T-helper 1 cell treated with Interleukin-12 subunit alpha and Interleukin-12 subunit beta and Interleukin-4 antibody, amounts not matched to agents 30 ng/mL and 1 ng/mL, for 36 hours (primary cell): ENCODE results near the gene IRS4. TPM values are rescaled to one million over a fixed set of nuclear protein-coding genes. Genes with fewer than 3 reads are reported as not detected.

Source experiments
- intact Hi-C: fragments of 100-400 bp; cut with micrococcal nuclease; formaldehyde crosslinking; loops from one replicate; pipeline ENCODE4 v1.15.1; 2024
- total RNA-seq: library from RNA; stranded (reverse); gene quantifications from 2 replicates; pipeline ENCODE4 v1.2.3, GENCODE V29; 2022

IRS4 gene
- not detected in 2 replicates for total RNA-seq

DNA sequence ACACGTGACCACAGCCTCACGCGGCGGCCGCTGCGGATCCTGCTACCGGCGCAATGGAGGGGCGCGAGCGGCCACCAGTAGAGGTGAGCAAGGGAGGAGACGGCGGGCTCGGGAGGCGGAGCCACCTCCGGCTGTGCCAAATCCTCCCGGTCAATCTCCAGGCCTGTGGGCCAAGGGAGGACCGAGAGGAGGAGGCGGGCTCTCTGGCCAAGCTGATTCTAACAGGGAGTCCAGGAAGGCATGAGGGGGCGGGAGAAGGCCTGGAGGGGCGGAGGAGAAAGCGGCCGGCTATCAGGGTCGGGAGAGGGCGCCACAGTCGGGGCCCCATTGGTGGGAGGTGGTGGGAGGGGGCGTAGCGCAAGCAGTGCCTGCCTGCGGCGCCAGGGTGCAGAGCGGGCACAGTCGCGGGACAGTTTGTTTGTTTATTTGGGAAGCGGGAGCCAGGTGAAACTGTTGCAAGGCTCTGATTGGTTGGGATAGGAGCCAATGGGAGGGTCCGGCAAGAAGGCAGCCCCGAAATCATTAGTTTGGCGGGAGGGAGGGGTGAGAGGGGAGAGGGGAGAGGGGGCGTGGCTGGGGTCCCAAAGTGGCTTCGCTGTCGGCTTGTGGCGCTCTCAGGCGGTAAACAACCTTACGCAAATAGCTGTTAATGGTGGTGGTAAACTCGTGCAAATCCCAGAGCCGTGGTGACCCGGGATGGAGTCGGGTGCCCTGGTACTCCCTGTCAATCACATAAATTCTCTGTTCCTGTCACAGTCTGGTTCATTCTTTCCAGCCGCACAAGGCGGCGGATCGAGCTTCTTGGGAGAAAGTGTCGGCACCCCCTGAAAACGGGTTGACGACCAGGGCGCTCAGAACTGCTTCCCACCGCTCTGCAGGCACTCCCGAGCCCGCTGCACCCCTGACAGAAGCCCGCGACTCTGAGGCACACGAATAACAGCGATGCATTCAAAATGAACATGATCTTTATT lies at the start of gene IRS4:
IRS4 (minus strand) TSS at position 55 of the 971 bp plus-strand sequence.
- intact Hi-C loops = no loop called here

DNA sequence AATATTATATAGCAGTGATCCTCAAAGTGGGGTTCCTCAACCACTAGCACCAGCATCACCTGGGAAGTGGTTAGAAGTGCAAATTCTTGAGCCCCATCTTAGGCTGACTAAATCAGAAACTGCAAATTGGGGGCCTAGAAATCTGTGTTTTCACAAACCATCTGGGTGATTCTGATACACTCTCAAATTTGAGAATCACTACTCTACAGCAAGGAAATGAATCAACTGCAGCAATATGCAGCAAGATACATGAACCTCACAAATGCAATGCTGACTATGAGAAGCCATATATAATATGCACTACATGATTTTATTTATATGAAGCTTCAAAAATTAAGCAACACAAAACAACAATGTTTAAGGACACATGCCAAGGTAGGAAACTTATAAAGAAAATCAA lies 36.2 kb upstream of the IRS4 start:
- intact Hi-C loops = no loop called here

DNA sequence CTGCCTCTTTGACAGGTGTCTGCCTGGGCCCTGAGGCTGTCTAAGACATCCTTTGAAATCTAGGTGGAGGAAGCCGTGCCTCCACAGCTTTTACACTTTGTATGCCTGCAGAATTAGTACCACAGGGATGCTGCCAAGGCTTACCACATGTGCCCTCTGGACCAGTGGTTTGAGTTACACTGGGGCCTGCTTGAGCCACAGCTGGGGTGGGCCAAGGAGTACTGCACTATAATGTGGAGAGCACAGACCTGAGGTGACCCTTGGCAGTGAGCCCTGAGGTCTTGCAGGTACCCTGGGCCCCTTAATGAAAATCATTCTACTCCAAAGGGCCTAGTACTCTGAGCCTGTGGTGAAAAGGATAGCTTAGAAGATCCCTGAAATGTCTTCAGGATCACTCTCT lies 27.2 kb upstream of the IRS4 start:
- intact Hi-C loops = no loop called here

DNA sequence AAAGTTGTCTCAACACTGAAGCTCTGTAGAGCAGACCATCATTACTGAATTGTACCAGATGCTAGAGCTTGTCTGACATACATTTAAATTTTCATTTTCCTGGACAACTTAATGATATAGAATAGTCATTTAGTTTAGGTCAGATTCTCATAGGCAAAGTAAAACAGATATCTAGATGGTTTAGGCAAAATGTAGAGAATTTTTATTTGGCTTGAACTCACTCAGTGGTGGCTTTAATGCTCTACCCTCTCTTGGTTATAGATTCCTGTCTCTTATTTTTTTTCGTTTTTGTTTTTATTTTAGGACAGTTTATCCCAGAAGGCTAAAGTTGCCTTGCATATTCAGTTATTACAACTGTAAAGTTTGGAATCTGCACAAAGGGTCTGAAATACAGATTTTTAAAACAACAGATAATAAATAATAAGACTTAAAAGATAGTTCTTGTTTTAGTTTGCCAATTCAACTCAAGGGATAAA lies 4.0 kb upstream of the IRS4 start:
- intact Hi-C loops = no loop called here

DNA sequence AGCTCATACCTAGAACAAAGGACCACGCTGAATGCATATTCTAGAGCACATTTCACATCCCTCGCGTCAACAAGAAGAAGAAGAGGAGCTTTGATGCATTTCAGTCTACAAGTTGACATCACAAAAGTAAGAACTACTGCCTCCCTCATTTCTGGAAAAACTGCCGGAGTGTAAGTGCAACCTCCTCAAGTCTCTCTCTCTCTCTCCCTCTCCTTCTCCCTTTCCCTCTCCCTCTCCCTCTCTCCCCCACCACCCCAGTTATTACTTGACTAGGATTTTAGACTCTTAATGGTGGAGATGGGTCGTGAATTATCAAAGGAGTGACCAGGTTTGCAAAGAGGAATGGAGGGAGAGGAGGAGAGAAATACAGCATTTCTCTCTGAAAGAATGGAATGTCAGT lies 1.4 kb upstream of the IRS4 start:
- intact Hi-C loops = no loop called here

DNA sequence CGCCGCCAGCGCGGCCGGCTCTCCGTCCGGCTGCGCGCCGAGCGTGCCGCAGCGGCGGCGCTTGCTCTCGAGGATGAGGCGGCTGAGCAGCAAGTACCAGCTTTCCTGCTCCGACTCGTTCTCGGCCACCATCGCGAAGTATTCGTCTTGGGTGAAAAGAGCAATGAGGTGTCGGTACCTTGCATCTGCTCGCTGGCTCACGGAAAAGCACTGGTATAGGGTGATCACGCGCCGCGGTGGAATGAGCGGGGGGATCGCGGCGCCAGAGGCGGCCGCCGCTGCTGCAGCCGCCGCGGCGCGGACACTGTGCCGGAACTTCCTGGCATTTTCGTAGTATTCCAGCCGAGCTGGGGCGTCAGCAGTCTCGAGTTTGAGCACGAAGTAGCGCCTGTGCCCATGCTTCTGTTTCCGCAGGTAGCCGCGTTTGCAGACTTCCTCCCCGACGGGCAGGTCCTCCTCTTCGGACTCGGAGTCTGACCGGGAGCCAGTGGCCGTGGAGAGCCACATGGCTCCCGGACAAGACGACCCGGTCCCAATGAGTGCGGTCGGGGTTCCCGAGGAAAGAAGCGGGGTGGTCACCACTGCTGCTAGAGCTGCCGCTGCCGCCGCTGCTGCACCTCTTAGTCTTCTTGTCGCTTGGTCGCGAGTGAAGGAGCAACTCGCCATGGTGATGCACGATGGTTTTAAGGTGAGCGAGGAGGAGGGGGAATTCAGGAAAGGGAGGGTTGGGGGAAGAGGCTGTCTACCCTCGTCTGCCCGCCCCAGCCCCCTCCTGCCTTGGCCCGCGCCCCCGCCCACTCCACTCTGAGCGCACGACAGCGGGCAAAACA lies 469 bp downstream of the IRS4 start:
- intact Hi-C loops = no loop called here

DNA sequence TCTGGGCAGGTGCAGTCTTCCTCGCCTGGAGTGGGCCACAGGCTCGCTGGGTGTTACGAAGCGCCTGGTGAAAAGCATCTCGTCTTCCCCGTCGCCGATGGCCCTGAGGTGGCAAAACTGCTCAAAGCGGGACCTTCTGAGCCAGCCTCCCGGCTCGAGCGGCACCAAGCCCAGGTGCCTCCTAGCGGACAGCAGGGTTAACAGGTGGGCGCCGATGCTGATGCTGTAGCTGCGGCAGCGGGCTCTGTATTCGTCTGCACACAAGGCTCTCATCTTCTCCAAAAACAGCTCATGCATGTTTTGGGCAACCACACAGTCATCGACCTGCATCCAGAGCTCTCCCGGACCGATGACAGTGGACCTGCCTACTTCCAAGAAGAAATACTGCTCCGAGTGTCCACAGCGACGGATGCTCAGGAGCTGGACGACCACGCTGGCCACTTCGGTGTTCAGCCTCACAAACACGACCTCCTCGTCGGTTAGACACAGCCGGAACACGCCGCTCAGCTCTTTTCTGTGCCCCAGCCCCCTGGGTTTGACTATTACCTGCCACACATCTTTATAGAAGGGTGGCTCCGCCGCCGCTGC lies 1.2 kb downstream of the IRS4 start:
- intact Hi-C loops = no loop called here

DNA sequence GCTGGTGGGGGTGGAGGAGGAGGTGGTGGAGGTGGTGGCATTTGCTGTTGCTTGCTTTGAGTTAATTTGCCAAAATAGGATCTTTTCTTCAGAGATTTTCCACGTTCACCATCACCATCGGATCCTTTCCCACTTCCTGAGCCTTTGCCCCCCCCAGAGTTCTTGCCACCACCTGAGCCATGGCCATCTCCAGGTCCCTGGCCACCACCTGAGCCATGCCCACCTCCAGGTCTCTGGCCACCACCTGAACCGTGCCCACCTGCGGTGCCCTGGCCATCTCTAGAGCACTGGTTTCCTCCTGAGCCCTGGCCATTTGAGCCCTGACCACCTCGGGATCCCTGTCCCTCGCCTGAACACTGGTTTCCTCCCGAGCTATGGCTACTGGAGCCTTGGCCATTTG lies 1.9 kb downstream of the IRS4 start:
- intact Hi-C loops = no loop called here

DNA sequence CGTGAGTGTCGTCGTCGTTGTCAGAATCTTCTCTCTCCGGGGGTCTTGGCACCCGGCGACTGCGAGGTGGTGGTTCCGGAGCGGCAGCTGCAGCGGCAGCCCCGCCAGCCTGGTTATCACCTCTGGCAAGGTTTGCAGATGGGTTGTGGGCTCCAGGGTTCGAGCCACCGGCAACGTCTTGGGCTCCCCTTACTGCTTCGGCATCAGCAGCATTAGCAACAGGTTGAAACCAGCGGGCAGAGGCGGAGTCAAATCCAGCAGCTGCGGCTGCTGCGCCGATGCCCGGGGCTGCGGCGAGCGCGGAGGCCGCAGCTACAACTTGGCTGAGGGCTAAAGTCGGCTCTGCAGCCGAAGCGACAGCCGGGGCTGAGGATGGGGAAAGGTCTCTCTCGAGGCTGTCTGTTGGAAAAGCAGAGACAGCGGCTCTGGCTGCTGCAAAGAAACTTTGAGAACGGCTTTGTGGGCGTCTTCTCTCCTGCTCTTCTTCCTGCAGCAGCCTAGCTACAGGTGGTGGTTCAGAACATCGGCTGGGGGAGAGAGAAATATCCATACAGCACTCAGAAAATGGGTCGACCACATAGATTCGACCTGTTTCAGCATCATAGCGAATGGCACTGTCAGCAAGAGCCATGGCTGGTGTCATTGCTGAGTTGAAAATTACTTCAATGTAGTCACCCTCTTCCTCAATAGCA lies 3.6 kb downstream of the IRS4 start:
- intact Hi-C loops = no loop called here

DNA sequence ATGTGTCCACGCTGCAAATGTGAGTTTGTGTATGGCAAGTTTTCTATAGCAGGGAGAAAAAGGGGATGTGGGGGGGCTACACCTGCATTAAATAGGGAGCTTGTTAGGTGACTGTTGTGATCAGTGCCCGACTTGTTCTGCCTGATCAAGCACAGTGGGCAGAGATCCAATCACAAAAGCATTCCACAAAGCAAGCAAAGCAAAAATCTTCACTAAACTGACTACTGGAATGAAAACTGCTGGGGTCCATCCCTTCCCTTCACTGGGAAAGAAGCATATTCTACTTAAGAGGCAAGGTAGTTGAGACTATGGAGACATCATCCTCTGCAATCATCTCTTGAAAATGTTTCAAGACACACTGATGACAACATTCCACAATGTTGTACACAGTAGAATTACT lies 5.2 kb downstream of the IRS4 start:
- intact Hi-C loops = no loop called here

DNA sequence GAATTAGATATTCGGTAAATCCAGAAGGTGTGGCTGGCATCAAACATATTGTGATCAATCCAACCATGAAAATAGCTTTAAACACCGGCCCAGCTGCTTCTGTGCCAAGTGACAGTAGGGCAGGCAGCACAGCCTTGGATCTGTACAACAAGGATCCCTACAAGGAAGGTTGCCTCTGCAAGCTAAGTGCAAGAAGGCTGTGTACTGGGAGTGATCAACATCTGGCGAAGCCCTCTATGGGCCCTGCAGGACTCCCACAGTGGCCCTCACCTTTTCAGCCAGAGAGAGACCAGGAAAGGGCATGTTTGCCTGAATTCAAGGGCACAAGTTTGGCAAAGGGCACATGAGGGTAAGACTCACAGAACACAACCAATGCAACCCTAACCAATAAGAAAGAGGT lies 9.6 kb downstream of the IRS4 start:
- intact Hi-C loops = no loop called here

DNA sequence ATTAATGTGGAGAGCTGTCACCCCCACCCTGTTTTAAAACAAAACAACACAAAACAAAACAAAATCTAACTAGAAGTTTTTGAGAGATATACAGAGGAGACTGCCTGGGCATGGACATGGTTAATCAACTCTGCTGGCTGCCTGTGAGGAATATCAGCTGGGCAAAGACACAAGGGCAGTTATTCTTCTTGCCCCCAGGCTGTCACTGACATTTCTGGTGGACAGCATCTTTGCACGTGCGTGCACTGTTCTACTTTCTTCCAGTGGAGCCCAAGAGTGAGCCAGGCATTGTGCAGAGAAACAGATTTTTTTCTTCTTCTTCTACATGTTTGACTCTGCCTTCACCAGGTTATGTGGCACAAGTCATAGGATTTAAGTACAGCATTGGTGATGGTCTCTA lies 13.8 kb downstream of the IRS4 start:
- intact Hi-C loops = no loop called here

DNA sequence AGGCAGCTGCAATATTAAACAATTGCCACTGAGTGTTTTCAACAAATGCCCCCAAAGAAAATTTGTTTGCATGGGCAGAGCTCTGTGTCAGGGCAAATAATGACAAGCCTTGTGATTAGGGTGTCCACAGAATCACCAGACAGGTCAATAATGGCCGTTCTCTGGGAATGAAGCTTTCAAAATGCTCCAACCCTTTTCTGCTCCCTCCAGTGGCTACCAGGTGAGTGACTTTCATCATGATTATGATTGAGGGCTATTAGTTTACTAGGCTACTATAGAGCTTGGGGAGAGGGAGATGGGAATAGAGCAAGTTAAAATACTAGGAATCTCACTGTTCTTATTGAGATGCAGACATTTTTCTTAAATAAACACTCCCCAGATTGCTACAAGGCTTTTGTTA lies 23.5 kb downstream of the IRS4 start:
- intact Hi-C loops = no loop called here

DNA sequence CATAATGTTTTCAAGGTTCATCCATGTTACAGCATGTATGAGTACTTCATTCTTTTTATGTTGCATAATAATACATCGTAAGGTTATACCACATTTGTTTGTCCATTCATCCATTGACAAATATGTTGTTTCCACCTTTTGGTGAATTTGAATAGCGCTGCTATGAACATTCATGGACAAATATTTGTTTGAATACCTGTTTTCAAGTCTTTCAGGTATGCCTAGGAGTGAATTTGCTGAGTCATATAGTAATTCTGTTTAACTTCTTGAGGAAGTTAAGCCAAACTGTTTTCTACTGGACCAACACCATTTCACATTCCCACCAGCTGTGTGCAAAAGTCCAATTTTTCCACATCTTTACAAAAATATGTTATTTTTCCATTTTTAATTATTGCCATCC lies 31.5 kb downstream of the IRS4 start:
- intact Hi-C loops = no loop called here

DNA sequence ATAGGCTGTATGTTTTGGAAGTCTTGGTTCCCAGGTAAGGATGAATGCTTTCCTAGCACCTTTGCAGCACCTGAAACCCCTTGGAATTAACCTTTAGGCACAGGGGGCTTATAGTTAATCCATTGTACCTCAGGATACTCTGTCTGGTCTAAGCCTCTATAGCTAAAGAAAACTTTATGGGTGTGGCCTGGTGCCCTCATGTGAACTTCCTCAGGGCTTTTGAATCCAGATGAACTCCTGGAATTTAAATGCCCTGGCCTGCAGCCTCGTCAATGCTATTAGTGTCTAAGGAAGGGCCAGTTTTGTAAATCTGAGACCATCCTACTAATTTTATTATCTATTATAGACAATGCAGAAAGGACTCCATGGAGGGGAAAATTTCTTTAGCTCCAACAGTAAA lies 33.8 kb downstream of the IRS4 start:
- intact Hi-C loops = no loop called here

DNA sequence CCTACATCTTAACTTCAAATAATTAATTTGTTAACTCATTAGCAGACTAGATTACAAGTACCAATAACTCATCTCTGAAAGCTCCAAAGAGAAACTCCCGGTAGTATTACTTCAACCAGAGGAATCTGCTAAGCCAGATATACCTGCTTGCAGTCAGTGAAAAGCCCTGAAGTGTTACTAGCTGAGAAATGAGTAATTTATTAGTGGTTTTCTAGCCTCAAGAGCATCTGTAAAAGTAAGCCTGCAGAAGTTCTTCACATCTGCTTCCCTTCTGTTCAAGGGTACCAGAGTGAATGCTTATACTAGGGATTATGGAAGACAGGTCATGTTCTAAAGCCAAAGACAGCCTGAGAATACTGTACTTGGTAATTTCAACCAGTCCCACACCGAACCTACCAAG lies 34.7 kb downstream of the IRS4 start:
- intact Hi-C loops = no loop called here

DNA sequence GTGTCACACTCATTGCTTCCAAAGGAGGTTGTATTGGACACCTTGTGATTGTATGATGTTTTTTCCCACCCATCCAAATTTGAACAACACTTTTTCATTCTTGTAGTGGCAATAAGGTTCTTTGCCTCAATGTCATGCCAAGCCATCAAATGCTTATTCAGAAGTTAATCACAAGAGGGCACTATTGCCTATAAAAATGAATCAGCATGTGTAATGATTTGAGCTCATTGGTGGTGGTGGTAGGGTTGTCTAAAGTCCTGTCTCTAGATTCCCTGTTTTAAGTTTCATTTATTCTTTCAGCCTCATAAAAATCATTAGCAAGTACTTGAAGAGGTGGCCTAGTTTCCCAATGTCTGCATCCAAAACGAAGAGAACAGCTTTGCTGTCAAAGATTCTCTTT lies 37.0 kb downstream of the IRS4 start:
- intact Hi-C loops = no loop called here

DNA sequence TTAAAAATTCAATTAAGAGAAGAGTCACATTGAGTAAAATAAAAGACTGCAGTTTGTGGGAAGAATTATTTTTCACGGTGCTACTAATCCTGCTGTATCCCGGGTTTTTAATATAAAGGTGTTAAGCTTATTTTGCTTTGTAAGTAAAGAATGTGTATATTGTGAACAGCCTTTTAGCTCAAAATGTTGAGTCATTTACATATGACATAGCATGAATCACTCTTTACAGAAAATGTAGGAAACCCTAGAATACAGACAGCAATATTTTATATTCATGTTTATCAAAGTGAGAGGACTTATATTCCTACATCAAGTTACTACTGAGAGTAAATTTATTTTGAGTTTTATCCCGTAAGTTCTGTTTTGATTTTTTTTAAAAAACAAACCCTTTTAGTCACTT lies 39.7 kb downstream of the IRS4 start:
- intact Hi-C loops = no loop called here
